Measurements from ENCODE around the gene TIFAB.

DNA sequence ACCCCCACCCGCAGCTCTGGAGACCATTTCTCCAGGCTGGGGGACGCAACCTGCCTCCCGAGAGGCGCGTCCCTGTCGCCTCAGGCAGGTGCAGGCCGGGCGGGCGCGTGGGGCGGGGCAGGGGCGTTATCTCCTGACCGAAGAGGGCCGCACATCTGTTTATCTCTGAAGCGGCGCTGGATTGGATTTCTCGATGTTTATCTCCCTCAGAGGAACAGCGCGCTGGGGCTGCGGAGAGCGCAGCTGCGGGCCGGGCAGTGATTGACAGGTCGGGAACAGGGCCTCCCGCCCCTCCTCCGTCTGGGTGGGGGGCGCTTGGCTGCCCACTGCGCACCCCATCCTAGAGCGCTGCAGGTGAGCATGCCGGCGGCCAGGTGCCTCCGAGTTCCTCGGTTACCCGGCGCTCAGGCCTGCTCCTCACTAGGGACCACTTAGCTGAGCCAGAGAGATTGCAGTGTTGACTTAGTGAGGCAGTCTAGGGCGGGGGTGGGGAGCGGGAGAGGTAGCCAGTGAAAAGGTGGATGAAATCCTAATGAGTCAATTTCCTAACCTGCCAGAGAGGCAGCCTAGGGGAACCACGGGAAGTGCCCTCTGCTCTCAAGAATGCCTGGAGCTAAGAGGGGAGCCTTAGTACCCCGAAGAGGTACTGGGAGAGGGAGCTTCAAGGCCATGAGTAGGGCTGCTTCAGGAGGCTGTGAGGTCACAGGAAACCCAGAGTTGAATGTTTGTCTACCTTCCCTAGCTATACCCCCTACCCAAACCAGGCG lies 39.6 kb upstream of the TIFAB start:
- TF ChIP-seq CTCF (IDR thresholded peaks at IDR 0.05): no peak
- TF ChIP-seq POLR2A (IDR thresholded peaks at IDR 0.05): no peak
- no peak for TF ChIP-seq POLR2AphosphoS5 (IDR thresholded peaks at IDR 0.05)
- TF ChIP-seq EP300 (IDR thresholded peaks at IDR 0.05; ENCODE audit: low read depth): no peak

Data from transverse colon (tissue), 4 donors.